Measurements from ENCODE around the gene SPATA31A3.
"Not testable (repeated sequence)": the region's sequence is repeated elsewhere in the genome, so short reads cannot be mapped to it uniquely, and the experiment has no call there.

SPATA31A3 gene

DNA sequence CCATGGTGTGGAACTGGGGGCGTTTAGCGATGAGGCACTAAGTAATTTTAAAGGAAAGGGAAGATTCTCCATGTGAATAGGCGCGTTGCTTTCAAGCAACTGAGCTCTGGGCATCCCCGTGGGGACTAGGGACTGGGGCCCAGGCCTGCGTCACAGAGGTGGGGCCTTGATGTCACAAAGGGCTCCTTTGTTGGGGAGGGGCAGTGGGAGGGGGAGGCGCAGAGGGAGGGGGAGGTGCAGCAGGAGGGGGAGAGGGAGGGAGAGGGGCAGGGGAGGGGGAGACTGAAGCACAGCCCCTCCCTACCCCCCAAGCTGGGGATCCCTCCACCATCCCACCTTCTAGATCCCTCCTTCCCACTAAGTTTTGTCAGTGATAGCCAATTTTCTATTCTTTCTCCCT, at the start of gene SPATA31A3:
TSS of gene SPATA31A3 (minus strand) at position 101 of the 400 bp plus-strand sequence. CDS start at position 72, 29 bp downstream.
- in situ Hi-C loops (cut with MboI; ENCODE audit: low sequenced_read_pairs): not testable (repeated sequence)

DNA sequence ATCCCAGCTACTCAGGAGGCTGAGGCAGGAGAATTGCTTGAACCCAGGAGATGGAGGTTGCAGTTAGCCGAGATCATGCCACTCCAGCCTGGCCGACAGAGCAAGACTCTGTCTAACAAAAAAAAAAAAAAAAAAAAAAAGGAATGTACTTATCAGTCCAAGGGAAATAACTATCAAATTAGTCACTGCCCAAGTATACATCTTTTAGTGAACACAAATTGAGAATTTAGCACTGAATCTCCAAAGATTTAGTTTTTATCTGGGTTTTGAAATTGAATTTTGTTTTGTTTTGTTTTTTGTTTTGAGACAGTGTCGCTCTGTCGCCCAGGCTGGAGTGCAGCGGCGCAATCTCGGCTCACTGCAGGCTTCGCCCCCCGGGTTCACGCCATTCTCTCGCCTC, 39.8 kb downstream of the SPATA31A3 start:
- in situ Hi-C loops (cut with MboI; ENCODE audit: low sequenced_read_pairs): not testable (repeated sequence)

DNA sequence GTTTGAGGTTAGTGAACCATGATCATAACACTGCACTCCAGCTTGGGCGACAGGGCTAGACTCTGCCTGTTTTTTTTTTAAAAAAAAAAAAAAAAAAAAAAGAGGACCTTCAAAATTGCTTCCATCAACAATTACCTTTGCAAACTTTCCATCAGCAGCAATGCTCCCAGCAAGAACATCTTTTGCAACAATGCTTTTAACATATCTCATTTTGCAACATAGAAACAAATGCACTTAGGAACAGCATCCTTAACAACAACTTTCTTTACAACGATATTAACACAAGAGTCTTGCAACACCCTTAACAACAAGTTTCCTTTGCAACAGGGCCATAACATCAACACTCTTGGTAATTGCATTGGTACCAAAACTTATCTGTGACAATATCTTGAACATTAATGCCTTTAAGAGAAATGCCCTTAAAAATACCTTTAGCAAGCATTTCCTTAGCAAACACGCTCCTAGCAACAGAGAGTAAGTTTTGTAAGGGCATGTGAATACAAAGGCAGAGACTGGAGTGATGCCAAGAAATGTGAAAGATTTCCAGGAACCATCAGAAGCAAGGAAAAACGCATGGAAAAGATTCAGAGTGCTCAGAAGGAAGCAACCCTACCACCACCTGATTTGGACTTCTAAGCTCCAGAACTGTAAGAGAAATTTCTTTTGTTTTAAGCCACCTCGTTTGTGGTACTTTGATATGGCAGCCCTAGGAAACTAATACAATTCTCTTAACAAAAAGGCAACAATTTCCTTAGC, 49.8 kb downstream of the SPATA31A3 start:
- in situ Hi-C loops (cut with MboI; ENCODE audit: low sequenced_read_pairs): not testable (repeated sequence)

DNA sequence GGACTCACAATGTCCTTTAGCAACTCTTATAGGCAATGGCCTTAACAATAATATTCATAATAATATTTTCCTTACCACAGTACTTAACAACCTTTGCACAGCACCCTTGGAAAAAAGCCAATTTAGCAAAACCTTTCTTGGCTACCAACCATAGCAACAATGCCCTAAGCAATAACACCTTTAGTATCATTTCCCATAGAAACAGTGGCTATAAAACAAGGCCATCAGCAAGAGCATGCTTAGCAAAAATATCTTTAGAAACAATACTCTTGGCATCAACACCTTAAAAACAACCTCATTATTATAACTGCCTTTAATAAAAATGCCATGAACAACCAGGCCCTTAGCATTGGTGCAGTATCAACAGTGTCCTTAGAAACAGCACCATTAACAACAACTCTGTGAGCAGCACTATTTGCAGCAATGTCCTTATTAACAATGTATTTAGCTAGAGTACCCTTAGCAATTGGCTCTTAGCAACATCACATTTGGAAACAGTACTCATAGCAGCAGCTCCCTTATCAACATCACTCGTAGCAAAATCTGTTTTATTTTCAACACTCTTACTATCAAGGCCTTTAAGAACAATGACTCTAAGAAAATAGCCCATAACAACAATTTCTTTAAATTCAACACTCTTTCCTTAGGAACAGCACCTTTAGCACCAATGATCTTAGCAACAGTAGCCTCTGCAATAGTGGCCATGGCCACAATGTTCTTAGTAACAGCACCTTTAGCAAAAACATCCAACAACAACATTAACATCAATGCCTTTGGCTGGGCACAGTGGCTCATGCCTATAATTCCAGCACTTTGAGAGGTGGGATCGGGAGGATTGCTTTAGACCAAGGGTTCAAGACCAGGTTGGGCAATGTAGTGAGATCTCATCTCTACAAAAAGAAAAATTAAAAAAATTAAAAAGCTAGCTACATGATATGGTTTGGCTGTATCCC, 52.2 kb downstream of the SPATA31A3 start:
- in situ Hi-C loops (cut with MboI; ENCODE audit: low sequenced_read_pairs): not testable (repeated sequence)

DNA sequence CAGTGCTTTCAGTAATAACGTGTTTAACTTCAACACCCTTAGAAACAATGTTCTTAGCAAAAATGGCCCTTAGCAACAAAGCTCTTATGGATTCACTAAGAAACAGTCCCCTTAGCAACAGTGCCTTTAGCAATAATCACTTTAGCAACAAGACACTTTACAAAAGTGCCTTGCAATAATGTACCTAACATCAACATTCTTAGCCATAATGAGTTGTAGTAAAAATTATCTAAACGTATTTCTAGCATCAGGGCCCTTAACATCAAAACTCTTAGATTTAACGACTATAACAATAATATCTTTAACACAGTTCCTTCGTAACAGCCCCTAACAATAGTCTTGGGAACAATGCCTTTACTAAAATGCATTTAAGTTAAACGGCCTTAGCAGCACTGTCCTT, 54.0 kb downstream of the SPATA31A3 start:
- in situ Hi-C loops (cut with MboI; ENCODE audit: low sequenced_read_pairs): not testable (repeated sequence)

DNA sequence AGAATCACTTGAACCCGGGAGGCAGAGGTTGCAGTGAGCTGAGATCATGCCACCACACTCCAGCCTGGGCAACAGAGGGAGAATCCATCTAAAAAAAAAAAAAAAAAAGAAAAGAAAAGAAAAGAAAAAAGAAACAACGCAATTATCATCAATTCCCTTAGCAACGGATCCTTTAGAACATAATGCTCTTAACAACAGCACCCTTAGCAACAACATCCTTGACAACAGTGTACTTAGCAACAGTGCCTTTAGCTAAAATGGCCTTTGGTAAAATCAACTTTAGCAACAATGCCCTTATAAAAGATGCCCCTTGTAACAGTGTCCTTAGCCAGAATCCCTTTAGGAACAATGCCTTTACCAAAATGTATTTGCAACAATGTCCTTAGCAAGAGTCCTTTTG, 54.7 kb downstream of the SPATA31A3 start:
- in situ Hi-C loops (cut with MboI; ENCODE audit: low sequenced_read_pairs): not testable (repeated sequence)
